Measurements from ENCODE around the gene FUCA1.
A peak's percentile ranks its signal among the peaks of the same experiment; 100 is the strongest.
"Not testable (repeated sequence)": the region's sequence is repeated elsewhere in the genome, so short reads cannot be mapped to it uniquely, and the experiment has no call there.

The FUCA1 gene

DNA sequence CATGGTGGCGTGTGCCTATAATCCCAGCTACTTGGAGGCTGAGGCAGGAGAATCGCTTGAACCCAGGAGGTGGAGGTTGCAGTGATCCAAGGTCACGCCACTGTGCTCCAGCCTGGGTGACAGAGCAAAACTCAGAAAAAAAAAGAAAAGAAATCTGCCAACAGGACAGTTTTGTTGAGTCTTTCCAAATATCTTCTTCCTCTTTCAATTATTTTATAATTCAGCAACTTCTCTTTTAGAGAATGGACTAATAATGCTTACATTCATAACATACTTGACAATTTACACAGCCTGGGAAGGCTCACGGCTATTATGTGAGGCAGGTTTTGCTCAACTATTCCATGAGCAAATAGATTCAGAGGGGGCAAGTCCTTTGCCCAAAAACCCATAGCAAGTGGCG lies 27.0 kb upstream of the FUCA1 start:
- no peak for FAIRE-seq

DNA sequence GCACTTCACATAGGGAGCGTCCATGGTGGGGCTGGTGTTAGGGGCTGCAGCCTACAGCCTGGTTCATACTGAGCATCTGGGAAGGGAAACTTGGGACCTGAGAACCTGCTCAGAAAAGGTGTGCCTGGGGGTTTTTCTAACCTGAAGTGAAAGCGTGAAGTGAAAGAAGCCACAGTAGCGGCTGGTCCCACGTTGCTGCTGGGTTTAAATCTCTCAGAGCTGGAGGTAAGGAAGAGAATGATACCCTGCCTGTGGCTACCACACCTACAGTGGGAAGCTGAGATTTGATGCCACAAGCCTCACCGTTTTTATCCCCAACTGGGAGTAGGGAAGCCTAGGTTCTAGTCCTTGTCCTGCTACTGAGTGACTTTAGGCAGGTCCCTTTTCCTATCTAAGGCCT lies 21.0 kb upstream of the FUCA1 start:
- FAIRE-seq: no peak

DNA sequence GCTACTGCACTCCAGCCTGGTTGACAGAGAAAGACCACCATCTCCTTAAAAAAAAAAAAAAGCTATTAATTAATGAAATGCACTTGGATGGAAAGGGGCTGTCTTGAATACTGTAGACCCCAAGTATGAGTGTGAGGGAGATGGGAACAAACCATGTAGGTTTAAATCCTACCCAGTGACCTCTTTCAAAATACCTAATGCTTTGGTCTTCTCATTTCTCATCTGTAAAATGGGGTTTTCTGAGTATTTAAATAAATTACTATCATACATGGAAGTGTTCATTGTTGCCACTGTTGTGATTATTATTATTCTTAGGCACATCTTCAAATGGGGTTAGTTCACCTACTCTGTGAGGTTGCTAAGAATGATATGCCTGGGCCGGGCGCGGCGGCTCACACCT lies 17.1 kb upstream of the FUCA1 start:
- no peak for FAIRE-seq

DNA sequence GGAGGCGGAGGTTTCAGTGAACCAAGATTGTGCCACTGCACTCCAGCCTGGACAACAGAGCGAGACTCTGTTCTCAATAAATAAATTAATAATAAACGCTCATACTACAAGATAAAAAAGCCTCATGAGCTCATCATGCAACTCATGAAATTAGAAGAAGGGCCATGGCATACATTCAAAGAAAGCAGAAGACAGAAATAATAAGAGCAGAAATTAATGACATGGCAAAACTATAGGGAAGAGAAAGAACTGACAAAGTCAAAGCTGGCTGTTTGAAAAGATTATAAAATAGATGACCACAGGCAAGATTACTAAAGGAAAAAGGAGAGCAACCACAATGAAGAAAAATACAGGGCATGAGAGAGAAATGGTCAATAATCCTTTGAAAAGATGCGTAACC lies 14.7 kb upstream of the FUCA1 start:
- no peak for FAIRE-seq

DNA sequence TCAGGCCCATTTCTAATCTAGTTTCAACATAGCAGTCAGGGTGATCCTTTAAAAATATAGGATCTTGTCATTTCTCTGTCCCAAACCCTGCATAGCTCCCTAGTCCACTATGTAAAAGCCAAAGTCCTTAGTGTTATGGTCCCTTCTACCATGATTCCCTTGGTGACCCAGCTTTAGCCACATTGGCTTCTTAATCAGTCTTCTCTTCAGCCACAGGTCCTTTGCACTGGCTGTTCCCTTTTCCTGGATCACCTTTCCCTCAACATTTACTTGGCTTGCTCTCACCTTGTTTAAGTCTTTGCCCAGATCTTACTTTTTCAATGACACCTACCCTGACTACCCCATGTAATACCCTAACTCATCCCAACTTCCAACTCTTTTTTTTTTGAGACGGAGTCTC lies 11.7 kb upstream of the FUCA1 start:
- FAIRE-seq: no peak

DNA sequence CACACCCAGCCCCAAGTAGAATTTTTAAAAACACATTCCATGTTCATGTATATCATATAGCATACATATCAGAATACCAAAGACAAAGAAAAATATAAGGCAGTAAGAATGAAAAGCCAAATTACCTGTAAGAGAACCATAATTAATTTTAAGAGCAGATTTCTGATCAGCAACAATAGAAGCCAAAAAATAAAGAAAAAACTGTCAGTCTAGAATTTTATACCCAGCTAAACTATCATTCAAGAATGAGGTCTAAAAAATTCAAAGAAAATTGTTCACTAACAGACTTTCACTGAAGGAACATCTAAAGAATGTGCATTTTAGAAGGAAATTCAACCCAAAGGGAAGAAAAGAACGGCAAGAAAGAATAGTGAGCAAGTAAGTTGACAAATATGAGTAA lies 10.6 kb upstream of the FUCA1 start:
- peak; percentile 83 for FAIRE-seq

DNA sequence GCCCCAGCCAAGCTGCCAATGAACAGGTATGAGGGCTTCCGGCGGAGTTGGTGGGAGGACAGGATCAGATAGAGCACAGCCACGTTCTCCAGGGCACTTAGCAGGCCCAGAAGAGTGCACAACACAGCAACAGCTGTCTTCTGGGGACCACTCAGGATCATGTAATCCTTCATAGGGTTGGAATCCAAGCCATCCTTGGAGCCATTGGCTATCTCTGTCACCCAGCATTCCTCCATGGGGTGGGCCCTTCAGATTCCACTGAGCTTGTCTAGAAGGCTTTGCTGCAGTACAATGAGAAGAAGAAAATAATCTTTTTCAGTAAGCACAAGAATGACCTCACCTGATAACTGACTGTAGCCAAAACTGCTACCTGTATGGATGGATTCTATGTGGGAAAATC lies 7.3 kb upstream of the FUCA1 start:
- no peak for FAIRE-seq

DNA sequence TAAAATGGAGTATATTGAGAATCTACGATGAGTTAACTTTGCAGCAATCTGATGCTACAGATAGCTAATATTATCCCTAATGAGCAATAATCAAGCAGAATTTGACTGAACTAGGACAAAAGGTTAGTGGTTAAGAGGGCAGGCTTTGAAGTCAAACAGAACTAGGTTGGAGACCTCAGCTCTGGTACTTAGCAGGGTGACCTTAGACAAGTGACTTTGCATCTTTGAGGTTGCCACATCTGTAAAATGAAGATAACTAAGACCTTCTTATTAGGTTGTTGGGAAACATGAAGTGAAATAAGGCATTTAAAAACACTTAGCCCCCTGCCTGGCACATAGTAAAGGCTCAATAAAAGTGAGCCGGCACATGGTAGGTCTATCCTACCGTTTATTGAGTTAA lies 4.3 kb upstream of the FUCA1 start:
- FAIRE-seq: no peak

DNA sequence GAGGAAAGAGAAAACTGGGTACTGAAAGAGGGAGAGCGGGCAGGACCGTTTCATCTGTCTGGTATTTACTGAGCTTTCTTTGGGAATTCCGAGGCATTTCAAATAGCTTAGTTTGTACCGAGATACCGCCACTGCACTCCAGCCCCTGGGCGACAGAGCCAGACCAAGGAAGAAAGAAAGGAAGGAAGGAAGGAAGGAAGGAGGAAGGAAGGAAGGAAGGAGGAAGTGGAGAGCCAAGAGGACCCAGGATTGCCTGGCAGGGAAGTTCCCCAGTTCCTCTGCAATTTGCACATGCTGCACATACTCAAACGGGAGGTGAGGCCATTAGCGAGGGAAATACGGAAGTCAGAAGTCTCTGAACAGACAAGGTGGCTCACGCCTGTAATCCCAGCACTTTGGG lies 961 bp upstream of the FUCA1 start:
- FAIRE-seq: no peak

DNA sequence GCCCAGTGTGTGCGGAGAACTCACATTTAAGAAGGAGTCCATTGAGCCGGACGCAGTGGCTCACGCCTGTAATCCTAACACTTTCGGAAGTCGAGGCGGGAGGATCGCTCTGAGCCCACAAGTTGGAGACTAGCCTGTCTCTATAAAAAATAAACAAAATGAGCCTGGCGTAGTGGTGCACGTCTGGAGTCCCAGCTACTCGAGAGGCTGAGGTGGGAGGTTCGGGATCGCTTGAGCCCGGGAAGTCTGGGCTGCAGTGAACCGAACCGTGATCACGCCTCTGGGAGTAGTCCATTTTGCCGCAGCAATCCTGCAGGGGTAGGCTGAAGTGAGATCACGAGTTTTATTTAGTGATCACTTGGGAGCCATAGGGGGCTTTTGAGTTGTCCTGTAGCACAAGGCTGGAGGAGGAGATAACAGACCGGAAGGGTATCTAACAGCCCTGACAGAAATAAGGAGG lies 497 bp upstream of the FUCA1 start:
- FAIRE-seq: no peak

DNA sequence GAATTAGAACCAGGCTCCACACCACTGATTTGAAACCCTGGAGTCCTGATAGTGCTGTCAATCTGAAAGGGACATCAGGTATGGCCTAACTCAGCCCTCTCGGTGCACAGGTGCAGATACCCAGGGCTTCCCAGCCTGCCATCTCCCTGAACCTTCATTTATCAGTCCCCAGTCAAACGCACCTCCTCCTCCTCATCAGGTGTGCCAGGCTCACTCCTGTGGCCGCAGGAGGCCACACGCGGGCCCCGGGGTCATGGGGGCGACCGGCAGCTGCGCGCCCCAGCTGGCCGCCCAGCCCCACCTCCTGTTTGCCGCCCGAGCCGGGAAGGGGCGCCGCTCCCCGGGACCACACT lies 572 bp downstream of the FUCA1 start:
- no peak for FAIRE-seq

DNA sequence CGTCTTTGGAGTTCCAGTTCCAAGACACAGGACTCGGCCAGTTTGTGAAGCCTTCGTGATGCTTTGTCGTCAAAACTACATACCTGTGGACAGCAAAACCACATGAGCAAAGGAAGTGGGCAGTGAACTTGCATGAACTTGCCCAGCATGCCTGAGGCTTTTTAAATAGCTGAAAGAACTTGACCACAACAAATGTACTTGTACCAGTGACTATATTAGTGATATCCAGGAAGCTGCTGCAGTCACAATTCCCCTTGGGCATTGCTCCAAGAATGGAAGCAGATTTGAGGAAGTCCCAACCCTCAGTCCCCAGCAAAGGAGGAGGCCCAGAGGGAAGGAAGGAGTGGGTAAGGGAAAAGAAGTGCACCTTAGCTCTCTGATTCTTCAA lies 2.6 kb downstream of the FUCA1 start:
- FAIRE-seq: no peak

DNA sequence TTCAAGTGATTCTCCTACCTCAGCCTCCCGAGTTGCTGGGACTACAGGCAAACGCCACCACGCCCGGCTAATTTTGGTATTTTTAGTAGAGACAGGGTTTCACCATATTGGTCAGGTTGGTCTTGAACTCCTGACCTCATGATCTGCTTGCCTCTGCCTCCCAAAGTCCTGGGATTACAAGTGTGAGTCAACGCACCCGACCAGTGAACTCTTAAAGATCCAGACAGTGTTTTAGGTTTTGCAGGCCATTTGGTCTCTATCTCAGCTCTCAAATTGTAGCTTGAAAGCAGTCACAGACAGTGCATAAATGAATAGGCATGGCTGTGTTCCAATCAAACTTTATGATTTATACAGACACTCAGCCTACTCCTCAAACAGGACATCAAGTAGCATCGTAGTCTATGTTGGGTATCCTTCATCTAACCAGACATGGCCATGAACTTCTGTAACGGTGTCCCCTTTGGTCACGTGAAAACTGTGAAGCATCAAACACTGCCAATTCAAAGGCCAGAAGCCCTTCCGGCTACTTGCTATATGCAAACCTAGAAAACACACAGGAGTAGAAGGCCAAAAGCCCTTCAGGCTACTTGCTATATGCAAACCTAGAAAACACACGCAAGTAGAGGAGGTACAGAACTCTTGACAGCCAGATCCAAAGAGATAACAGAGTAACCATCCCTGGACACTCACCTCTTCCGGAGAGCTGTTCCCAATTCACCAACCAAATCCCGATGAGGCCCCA lies 3.1 kb downstream of the FUCA1 start:
- FAIRE-seq: no peak

DNA sequence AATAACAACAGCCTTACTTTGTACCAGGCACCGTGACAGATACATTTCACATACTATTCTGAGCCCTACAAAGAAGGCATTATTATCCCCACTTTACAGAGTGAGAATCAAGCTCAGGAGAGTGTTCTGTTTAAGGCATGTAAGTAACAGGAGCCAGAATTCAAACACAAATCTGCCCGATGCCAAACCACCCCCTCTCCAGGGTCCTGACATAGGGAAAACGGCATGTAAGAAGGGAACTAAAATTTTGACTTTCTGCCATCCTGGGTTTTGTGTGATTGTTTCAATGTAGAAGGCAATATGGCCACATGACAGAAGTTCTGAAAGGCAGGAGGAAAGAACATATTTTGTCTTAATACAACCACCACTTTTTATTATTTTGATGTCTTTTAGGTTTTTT lies 5.5 kb downstream of the FUCA1 start:
- FAIRE-seq: no peak

DNA sequence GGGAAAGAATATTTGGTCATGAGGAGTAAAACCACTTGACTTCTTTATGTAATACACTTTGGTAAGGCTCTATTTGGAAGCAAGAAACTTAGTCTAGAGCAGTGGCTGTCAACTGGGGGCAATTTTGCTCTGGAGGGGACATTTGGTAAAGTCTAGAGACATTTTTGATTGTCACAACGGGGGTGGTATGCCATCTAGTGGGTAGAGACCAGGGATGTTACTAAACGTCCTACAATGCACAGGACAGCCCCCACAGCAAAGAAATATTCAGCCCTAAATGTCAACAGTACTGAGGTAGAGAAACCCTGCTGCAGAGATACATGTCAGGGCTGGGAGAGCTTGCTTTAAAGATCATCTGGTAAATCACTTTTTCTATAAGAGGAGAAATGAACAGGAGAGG lies 13.5 kb downstream of the FUCA1 start:
- FAIRE-seq: no peak

DNA sequence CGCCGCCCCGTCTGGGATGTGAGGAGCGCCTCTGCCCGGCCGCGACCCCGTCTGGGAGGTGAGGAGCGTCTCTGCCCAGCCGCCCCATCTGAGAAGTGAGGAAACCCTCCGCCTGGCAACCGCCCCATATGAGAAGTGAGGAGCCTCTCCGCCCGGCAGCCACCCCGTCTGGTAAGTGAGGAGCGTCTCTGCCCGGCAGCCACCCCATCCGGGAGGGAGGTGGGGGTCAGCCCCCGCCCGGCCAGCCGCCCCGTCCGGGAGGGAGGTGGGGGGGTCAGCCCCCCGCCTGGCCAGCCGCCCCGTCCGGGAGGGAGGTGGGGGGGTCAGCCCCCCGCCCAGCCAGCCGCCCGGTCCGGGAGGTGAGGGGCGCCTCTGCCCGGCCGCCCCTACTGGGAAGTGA lies 15.0 kb downstream of the FUCA1 start:
- not testable (repeated sequence) for FAIRE-seq

DNA sequence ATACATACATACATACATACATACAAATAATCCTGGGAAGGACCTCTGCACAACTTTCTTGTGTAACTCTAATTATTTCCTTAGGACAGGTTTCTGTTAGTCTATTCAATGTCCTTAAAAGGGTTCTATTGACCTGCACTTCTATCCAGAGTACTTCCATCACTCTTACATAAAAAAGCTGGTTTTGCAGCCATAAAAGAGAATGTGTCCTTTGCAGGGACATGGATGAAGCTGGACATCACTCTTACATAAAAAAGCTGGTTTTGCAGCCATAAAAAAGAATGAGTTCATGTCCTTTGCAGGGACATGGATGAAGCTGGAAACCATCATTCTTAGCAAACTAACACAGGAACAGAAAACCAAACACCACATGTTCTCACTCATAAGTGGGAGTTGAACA lies 16.7 kb downstream of the FUCA1 start:
- FAIRE-seq: not testable (repeated sequence)

DNA sequence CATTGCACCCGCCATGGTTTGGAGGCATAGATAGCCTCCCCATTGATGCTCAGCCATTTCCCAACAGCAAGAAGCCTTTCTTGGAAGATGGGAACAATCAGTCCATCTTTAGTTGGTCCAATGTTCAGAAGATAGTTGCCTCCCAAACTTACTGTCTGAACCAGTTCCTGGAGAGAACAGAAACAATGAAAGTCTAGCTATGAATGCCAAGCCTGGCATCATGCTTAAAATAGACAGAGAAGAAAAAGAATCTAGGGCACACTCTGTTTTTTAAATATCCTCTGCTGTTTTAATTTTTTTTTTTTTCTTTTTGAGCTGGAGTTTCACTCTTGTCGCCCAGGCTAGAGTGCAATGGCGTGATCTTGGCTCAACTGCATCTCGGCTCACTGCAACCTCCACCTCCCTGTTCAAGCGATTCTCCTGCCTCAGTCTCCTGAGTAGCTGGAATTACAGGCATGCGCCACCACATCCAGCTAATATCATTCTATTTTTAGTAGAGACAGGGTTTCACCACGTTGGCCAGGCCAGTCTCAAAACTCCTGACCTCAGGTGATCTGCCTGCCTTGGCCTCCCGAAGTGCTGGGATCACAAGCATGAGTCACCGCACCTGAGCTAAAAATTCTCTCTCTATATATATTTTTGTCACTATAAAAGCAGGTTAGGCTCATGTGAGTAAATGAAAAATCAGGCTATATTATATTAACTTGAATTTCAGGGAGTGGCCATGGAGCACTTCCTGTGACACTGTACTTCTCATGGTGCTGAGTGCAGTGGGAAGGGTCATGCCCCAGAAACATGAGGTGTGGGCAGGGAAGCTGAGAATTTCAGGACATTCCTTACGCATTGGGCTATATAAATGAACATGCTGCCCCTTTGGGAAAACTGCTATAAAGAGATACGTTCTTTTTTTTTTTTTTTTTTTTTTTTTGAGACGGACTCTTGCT lies 19.1 kb downstream of the FUCA1 start:
- no peak for FAIRE-seq

DNA sequence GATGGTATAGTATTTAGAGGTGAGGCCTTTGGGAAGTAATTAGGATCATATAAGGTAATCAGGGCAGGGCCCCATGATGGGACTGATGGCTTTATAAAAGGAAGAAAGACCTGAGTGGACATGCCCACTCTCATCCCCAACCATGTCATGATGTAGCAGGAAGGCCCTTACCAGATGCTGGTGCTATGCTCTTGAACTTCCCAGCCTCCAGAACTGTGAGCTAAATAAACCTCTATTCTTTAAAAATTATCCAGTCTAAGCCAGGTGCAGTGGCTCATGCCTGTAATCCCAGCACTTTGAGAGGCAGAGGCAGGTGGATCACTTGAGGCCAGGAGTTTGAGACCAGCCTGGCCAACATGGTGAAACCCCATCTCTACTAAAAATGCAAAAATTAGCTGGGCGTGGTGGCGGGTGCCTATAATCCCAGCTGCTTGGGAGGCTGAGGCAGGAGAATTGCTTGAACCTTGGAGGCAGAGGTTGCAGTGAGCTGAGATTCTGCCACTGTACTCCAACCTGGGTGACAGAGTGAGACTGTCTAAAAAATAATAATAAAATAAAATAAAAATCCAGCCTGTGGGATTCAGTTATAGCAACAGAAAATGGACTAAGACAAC lies 20.5 kb downstream of the FUCA1 start:
- not testable (repeated sequence) for FAIRE-seq

DNA sequence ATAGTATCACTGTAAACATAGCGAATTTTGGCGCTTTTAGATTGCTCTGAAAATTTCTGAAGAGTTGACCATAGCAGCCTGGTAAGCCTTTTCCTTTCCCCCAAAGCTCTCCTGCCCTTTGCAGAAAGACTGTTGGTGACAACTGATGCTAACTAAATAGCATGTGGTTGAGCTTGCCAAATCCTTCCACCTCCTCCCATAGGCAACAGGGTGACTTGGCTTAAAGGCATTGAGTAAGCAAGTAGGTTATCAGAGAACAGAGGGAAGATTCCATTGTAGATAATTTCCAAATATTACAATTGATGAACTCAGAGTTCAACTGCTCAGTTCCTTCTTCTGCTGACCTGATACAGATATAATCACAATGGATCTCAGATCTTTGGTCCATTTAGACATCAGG lies 22.9 kb downstream of the FUCA1 start:
- no peak for FAIRE-seq

DNA sequence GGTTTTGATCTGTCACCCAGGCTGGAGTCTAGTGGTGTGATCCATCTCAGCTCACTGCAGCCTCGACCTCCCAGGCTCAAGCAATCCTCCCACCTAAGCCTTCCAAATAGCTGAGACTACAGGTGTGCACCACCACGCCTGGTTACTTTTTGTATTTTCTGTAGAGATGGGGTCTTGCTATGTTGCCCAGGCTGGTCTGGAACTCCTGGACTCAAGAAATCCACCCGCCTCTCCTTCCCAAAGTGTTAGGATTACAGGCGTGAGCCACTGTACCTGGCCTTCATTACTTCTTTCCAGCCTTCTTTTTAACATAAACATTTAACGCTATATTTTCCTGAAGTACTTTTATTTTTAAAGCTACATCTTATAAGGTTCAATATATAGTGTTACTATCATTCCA lies 24.4 kb downstream of the FUCA1 start:
- FAIRE-seq: no peak

DNA sequence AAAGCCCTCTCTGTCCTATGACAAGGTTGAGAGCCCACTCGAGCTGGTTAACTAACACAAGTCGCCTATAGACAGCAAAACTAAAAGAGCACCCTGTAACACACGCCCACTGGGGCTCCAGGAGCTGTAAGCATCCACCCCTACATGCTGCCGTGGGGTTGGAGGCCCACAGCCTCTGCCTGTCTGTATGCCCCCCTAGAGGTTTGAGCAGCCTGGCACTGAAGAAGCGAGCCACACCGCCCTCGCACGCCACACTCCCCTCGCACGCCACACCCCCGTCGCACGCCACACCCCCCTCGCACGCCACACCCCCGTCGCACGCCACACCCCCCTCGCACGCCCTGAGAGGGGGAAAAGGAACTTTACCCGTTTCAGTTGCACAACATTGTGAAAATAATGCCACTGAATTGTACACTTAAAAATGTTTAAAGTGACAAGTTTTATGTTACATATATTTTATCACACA lies 29.7 kb downstream of the FUCA1 start:
- peak; percentile 53 for FAIRE-seq

DNA sequence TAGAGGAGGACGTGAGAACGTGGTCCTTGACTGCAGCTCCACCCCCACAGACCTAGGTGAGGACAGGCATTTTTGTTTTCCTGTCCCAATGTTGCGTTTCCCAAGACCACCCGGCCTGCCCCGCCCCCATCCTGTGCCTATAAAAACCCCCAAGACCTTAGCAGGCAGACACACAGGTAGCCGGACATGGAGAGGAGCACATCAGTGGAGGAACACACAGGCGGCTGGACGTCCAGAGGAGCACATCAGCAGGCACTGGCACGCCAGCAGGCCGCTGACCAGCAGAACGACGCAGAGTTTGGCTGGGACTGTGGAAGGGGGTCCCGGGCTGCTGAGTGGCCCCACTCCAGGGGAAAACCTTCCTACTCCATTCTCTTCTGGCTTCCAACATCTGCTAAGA lies 30.2 kb downstream of the FUCA1 start:
- no peak for FAIRE-seq

DNA sequence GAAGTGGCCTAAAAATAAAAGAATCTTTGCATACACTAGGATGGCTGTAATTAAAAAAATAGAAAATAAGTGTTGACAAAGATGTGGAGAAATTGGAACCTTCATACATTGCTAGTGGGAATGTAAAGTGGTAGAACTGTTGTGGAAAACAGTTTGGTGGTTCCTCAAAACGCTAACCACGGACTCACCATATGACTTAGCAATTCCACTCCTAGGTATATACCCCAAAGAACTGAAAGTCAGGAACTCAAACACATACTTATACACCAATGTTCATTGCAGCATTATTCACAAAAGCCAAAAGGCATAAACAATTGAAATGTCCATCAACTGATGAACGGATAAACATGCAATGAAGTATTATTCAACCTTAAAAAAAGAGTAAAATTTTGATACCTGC lies 32.1 kb downstream of the FUCA1 start:
- FAIRE-seq: no peak
